ENCODE data around the gene KIAA2012. TPM values are rescaled to one million over a fixed set of nuclear protein-coding genes. Genes with fewer than 3 reads are reported as not detected.
"Not testable (repeated sequence)": the region's sequence is repeated elsewhere in the genome, so short reads cannot be mapped to it uniquely, and the experiment has no call there.

KIAA2012 gene
- total and polyA plus RNA-seq, 5 donors, result not detected

DNA sequence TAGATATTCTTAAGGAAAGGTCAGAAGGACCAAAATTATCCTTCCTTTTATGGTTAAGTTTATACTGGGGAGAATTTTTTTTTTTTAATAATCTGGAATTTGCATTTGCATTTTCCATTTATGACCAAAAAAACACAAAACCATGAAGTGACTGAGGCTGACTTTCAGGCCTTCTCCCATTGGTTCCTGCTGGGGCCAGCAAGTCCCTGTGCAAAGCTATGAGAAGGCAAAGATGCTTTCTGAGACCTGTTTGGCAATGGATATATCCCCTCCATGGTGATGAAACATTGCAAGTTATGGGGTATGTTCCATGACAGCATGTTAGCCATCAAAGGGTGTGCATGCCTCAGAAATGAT is 60.8 kb downstream of the KIAA2012 start:
- no peak for DNase-seq
- no peak overlapping the region for H3K4me3 ChIP-seq (ENCODE audit: low read length)
- intact Hi-C loops (cut with DNase I), result no loop called here
- ATAC-seq, result no peak
- H3K27me3 ChIP-seq (ENCODE audit: control insufficient read depth, insufficient read depth), result no peaks in the 10 kb centered on the region
- H3K27ac ChIP-seq (ENCODE audit: low read length), result no peak overlapping the region
- H3K9me3 ChIP-seq (ENCODE audit: control insufficient read depth, low read length), result no peaks in the 10 kb centered on the region
- H3K4me1 ChIP-seq (ENCODE audit: control insufficient read depth, insufficient read depth, low read length), result no peaks in the 10 kb centered on the region

DNA sequence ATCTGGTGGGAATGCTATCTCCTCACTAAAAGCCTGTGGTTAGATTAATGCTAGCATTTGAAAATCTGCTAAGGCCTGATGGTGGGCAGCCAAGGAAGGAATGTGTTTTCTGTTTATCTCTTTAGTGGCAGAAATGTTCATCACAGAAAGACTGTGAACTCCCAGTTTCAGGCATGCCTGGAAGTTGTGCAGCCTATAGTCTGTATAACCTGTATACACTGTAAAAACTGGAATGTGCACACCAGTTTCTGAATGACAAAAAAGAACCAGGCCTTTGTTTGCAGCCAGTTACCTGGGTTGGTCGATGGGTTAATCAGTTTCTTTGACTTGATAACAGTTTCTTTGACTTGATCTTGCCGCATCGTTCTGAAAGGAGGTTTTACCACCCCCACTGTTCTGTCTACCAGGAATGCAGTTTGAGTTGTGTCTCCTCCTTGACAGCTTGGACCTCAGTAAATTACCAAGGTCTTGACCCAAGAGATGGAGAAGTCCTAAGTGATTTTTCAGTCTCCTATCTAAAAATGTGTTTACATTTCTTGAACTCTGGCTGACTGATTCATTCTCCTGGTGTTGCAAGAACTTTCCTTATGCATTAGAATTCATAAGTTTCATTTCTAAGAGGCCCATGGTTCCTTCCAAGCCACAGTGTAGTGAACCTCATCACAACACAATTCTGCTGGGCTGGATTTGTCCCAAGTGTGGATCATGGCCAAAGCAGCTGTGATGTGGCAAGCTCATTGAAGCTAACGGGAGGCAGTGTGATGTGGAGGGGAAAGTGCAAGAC is 62.2 kb downstream of the KIAA2012 start:
- Histone ChIP-seq H3K9me3 (ENCODE audit: control insufficient read depth, low read length) (no peaks in the 10 kb centered on the region), H3K4me3 (ENCODE audit: low read length) (no peak overlapping the region), H3K27ac (ENCODE audit: low read length) (peak overlapping the region; percentile 24), H3K27me3 (ENCODE audit: control insufficient read depth, insufficient read depth) (no peaks in the 10 kb centered on the region), H3K4me1 (ENCODE audit: control insufficient read depth, insufficient read depth, low read length) (no peaks in the 10 kb centered on the region)
- 37% methylated on average over 4 of the region's 4 CpGs for WGBS
- intact Hi-C loops (cut with DNase I), result no loop called here
- DNase-seq, result peak; percentile 83 to 93 (median 88)
- ATAC-seq, result peak; percentile 84 to 93

DNA sequence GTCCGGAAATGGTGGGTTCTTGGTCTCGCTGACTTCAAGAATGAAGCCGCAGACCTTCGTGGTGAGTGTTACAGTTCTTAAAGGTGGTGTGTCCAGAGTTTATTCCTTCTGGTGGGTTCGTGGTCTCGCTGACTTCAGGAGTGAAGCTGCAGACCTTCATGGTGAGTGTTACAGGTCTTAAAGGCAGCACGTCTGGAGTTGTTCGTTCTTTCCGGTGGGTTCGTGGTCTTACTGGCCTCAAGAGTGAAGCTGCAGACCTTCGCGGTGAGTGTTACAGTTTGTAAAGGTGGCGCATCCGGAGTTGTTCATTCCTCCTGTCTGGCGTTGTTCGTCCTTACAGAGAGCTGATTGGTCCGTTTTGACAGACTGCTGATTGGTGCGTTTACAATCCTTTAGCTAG is 63.0 kb downstream of the KIAA2012 start:
- H3K4me3 ChIP-seq (ENCODE audit: low read length); H3K27me3 ChIP-seq (ENCODE audit: control insufficient read depth, insufficient read depth); intact Hi-C loops (cut with DNase I); DNase-seq; H3K4me1 ChIP-seq (ENCODE audit: control insufficient read depth, insufficient read depth, low read length); H3K27ac ChIP-seq (ENCODE audit: low read length); H3K9me3 ChIP-seq (ENCODE audit: control insufficient read depth, low read length); ATAC-seq: not testable (repeated sequence)
- 89% methylated on average over 18 of the region's 18 CpGs for WGBS

DNA sequence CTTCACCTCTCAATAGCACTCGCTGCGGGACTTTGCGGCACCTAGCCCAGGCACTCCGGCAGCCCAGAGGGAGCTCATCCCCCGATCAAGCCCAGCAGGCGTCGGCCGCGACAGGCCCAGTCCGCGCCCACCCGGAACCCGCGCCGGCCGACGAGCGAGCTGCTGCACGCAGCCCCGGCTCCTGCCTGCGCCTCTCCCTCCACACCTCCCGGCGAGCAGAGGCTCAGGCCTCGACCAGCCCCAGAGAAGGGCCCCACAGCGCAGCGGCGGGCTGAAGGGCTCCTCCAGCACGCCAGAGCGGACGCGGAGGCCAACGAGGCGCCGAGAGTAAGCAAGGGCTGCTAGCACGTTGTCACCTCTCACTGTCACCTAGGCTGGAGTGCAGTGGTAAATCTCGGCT is 63.5 kb downstream of the KIAA2012 start:
- 95% methylated on average over 36 of the region's 36 CpGs for WGBS
- ATAC-seq (no peak), DNase-seq (peak in 1 of 3 donors; percentile 54)
- no peaks in the 10 kb centered on the region for H3K9me3 ChIP-seq (ENCODE audit: control insufficient read depth, low read length)
- no peaks in the 10 kb centered on the region for H3K27me3 ChIP-seq (ENCODE audit: control insufficient read depth, insufficient read depth)
- no peaks in the 10 kb centered on the region for H3K4me1 ChIP-seq (ENCODE audit: control insufficient read depth, insufficient read depth, low read length)
- intact Hi-C loops (cut with DNase I), result no loop called here
- H3K4me3 ChIP-seq (ENCODE audit: low read length), result no peak overlapping the region
- H3K27ac ChIP-seq (ENCODE audit: low read length), result no peak overlapping the region

DNA sequence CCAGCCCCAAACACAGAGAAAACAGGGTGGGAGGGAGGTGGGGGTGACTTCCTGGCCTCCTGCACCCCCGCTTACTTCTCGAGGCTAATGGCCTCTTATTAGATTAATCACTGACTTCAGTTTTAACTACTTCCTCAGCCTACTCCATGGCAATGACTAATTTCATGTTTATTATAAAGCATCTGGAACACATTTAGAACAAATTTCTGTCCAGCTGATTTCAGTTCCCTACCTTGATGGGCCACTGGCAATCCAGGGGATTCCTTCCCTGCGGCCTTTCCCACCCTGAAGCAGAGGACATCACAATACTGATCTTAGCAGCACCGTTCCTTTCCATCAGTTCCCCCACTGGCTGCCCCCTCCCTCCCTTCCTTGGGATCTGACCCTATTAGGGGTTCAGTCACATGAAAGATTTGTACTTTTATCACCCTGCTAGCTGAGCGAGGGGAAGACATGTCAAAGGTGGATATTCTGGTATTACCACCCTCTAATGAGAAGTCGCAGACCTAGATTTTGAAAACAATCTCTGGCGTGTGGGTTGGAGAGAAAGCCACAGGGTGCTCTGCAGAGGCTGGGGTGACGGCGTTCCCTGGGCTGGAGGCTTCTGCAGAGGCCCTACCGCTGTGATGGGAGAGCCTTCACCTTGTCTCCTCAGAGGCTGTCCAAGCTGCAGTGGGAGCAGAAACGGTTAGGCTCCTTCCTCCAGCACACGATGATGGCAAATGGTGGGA is 67.6 kb downstream of the KIAA2012 start:
- WGBS, result 67% methylated on average over 12 of the region's 12 CpGs
- intact Hi-C loops (cut with DNase I), result no loop called here
- Histone ChIP-seq H3K27me3 (ENCODE audit: control insufficient read depth, insufficient read depth) (no peaks in the 10 kb centered on the region), H3K4me1 (ENCODE audit: control insufficient read depth, insufficient read depth, low read length) (no peaks in the 10 kb centered on the region), H3K9me3 (ENCODE audit: control insufficient read depth, low read length) (no peaks in the 10 kb centered on the region), H3K4me3 (ENCODE audit: low read length) (no peak overlapping the region), H3K27ac (ENCODE audit: low read length) (no peak overlapping the region)
- ATAC-seq (no peak), DNase-seq (no peak)

DNA sequence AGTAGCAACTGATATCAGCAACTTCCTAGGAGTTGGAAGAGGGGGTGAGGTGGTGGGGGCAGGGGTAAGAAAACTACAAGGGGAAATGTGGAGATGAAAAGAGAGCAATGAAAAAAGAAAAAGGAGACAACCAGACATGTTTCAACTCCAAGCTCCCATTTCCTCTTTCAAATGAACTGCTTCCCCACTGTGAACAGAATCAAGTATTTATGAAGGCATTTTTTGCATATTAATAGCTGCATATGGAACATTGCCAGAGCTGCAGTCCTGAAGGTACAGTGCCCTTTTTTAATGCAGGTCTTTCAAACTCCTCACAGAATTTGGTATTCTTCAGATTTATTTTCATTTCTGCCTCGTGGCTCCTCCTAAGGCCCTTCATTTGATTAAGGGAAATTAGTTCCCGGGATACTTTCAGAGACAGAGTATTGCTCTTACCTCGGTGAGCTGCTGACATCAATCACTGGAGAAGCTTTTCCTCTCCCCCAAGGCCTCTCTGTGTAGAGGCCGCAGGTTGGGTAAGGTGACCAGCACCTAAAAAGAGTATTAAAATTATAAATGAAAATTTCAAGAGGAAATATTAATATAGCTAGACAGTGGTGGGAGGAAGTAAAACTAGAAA is 68.4 kb downstream of the KIAA2012 start:
- no peaks in the 10 kb centered on the region for H3K27me3 ChIP-seq (ENCODE audit: control insufficient read depth, insufficient read depth)
- 70% methylated on average over 4 of the region's 4 CpGs for WGBS

DNA sequence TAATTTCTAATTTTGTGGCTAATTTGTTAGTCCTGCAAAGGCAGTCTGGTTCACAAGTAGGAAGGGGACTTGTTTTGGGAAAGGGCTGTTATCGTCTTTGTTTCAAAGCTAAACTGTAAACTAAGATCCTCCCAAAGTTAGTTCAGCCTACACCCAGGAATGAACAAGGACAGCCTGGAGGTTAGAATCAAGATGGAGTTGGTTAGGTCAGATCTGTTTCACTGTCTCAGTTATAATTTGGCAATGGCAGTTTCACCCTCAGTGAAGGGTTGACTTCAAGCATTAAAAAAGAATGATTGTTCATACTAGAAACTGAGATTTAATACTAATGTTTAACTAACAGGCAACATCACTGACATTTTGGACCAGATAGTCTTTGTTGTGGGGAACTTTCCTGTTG is 69.5 kb downstream of the KIAA2012 start:
- Histone ChIP-seq H3K4me3 (ENCODE audit: low read length) (no peak overlapping the region), H3K4me1 (ENCODE audit: control insufficient read depth, insufficient read depth, low read length) (no peaks in the 10 kb centered on the region), H3K27ac (ENCODE audit: low read length) (no peak overlapping the region), H3K27me3 (ENCODE audit: control insufficient read depth, insufficient read depth) (no peaks in the 10 kb centered on the region), H3K9me3 (ENCODE audit: control insufficient read depth, low read length) (no peaks in the 10 kb centered on the region)
- no peak for DNase-seq
- intact Hi-C loops (cut with DNase I), result no loop called here
- no peak for ATAC-seq
- WGBS, result 92% methylated on average over 1 of the region's 1 CpG

More for the DNA sequence above, 68.4 kb downstream of the KIAA2012 start:
- no peak for ATAC-seq
- Histone ChIP-seq H3K4me1 (ENCODE audit: control insufficient read depth, insufficient read depth, low read length) (no peaks in the 10 kb centered on the region), H3K9me3 (ENCODE audit: control insufficient read depth, low read length) (no peaks in the 10 kb centered on the region), H3K27ac (ENCODE audit: low read length) (no peak overlapping the region), H3K4me3 (ENCODE audit: low read length) (no peak overlapping the region)
- no peak for DNase-seq
- intact Hi-C loops (cut with DNase I), result no loop called here

DNA sequence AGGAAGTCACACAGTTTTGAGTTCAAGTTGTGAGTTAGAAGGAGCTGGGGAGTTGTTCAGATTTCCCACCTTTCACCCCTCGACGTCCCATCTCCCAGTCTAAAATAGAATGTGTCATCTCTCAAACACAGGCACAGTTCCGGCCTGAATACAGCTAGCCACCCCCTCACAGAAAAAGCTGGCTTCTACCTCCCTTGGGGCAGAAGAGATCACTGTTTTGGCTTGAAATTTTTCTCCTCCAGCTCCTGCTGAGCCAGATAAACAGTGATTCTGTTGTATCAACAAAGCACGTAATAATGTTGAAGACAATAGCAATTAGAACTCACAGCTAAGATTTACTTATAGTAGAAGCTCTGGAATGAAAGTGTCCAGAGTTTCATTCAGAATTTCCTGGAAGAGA is 74.7 kb downstream of the KIAA2012 start:
- no peak overlapping the region for H3K27ac ChIP-seq (ENCODE audit: low read length)

DNA sequence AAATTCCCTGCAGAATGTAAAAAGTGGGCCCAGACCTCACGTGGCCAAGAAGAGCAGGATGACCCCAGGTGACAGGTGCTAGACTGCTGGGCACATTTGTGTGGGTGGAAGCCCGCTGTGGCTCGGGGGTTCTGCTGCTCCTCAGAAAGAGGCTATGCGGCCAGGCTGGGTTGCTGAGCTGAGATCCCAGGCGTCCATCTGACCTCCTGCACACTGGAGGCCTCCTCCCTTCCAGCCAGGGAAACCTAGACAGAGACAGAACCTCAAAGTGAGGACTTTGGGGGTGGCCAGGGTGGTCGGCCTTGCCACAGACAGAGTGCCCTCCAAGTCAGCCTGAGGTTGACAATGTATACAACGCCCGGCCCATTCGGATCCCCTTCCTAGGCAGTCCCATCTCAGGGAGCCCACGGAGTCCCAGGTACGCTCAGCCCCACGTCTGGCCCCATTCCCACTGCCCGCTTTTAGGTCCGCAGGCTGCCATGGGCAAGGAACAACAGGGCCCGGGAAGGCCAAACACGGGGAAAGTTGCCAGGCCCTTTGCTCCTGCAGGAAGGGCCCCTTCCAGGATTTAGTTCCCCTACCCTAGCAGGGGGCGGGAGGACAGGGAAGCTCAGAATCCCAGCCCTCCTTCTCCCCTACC is 75.6 kb downstream of the KIAA2012 start:
- intact Hi-C loops (cut with DNase I), result no loop called here
- no peak overlapping the region for H3K27ac ChIP-seq (ENCODE audit: low read length)
- ATAC-seq, result peak; percentile 8

More for the DNA sequence above, 74.7 kb downstream of the KIAA2012 start:
- peaks cover 4% of the 10 kb centered on the region for H3K4me1 ChIP-seq (ENCODE audit: control insufficient read depth, insufficient read depth, low read length)
- no peaks in the 10 kb centered on the region for H3K9me3 ChIP-seq (ENCODE audit: control insufficient read depth, low read length)
- 31% methylated on average over 4 of the region's 4 CpGs for WGBS
- intact Hi-C loops (cut with DNase I), result no loop called here
- no peaks in the 10 kb centered on the region for H3K27me3 ChIP-seq (ENCODE audit: control insufficient read depth, insufficient read depth)
- DNase-seq (no peak), ATAC-seq (peak; percentile 43 to 56)
- no peak overlapping the region for H3K4me3 ChIP-seq (ENCODE audit: low read length)

DNA sequence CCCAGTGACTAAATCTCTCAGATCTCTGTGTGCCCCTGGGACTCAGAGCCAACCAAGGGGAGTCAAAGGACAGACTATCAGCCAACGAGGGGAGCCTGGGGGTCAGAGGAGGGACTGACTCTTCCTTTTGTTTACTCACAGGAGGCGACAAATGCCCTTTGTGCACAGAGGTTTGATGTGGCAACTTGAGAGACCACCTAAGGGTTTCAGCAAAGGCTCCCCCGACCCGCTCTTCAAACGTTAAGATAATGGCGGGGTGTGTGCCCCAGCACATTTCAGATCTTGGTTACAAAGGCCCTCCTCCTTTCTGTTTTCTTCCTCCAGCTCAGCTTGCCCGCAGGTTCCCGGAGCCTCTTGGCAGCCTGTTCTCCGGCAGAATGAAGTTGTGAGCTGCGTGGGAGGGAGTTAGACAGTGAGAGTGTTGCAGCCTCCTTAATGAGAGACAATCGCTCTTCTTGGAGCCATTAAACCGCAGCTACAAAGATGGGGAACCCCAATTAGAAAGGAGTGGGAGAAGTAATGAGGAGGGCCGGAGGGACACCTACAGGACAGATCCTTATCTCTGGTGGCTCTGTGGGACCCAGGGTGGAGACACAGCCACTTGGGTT is 76.2 kb downstream of the KIAA2012 start:
- DNase-seq (peak; percentile 65 to 82 (median 71)), ATAC-seq (peak; percentile 72 to 79)
- 31% methylated on average over 13 of the region's 13 CpGs for WGBS
- H3K27me3 ChIP-seq (ENCODE audit: control insufficient read depth, insufficient read depth), result no peaks in the 10 kb centered on the region
- H3K4me3 ChIP-seq (ENCODE audit: low read length), result no peak overlapping the region
- H3K27ac ChIP-seq (ENCODE audit: low read length), result peak overlapping the region; percentile 56
- peaks cover 4% of the 10 kb centered on the region for H3K4me1 ChIP-seq (ENCODE audit: control insufficient read depth, insufficient read depth, low read length)
- intact Hi-C loops (cut with DNase I), result no loop called here
- H3K9me3 ChIP-seq (ENCODE audit: control insufficient read depth, low read length), result no peaks in the 10 kb centered on the region

More for the DNA sequence above, 75.6 kb downstream of the KIAA2012 start:
- 81% methylated on average over 17 of the region's 17 CpGs for WGBS
- H3K9me3 ChIP-seq (ENCODE audit: control insufficient read depth, low read length), result no peaks in the 10 kb centered on the region
- peak in 2 of 3 donors; percentile 48 to 58 for DNase-seq
- peaks cover 4% of the 10 kb centered on the region for H3K4me1 ChIP-seq (ENCODE audit: control insufficient read depth, insufficient read depth, low read length)
- no peak overlapping the region for H3K4me3 ChIP-seq (ENCODE audit: low read length)
- no peaks in the 10 kb centered on the region for H3K27me3 ChIP-seq (ENCODE audit: control insufficient read depth, insufficient read depth)
